Endothelial cell of umbilical vein (primary cell): Measurements from ENCODE around the gene CFL2. TPM values are rescaled to one million over a fixed set of nuclear protein-coding genes. Genes with fewer than 3 reads are reported as not detected.

ENCODE experiments used
- BruUV-seq: library from RNA; stranded (reverse); fragments of 400-500 nt; replicated peaks from 2 replicates; lab custom pipeline; 2021; lab: Mats Ljungman, UMichigan
- CTCF ChIA-PET: fragments of 300-600, 350-600 bp; sonication (Branson Sonifier 250); formaldehyde crosslinking; loops from one replicate; lab custom pipeline; 2021; ENCODE audit warnings: antibody characterized with exemption, inconsistent platforms; lab: Charles Lee
- POLR2A ChIA-PET: fragments of 300-600, 350-600 bp; sonication (Branson Sonifier 250); formaldehyde crosslinking; loops from one replicate; lab custom pipeline; 2021; ENCODE audit warnings: antibody characterized with exemption, inconsistent platforms; lab: Charles Lee
- DNase-seq: peaks from one replicate; pipeline ENCODE4 v3.0.0-alpha.2; 2011; ENCODE audit warnings: low read depth, low spot score
- FAIRE-seq: peaks from 2 replicates; lab custom pipeline; 2011; peaks lifted over from hg19 to GRCh38; lab: Jason Lieb, UNC
- H2AFZ ChIP-seq: 2 replicates; pipeline ENCODE4 v1.6.0; 2012; ENCODE audit warnings: low read depth, low read length, control low read depth, inconsistent platforms
- H3K27ac ChIP-seq: 2 replicates; pipeline ENCODE4 v1.5.1; 2011; ENCODE audit warnings: low read depth, mild to moderate bottlenecking, control low read depth, low read length, moderate library complexity; ENCODE audit not compliant: insufficient read depth
- H3K27me3 ChIP-seq, 2 experiments: 2 replicates each; pipeline versions ENCODE4 v1.6.0 to v1.6.1; 2011; ENCODE audit warnings: low read length in 2 of 2, mixed read lengths in 1 of 2; ENCODE audit not compliant: control insufficient read depth in 2 of 2, insufficient read depth in 2 of 2
- H3K36me3 ChIP-seq, 2 experiments: 2 replicates in 1 of 2; 3 replicates in 1 of 2; pipeline ENCODE4 v1.5.1; 2011; ENCODE audit warnings: low read length in 2 of 2, mild to moderate bottlenecking in 1 of 2, moderate library complexity in 1 of 2; ENCODE audit not compliant: control insufficient read depth in 2 of 2, insufficient read depth in 2 of 2; ENCODE audit errors: extremely low read depth in 1 of 2
- H3K4me1 ChIP-seq: 3 replicates; pipeline ENCODE4 v1.5.1; 2011; ENCODE audit warnings: mild to moderate bottlenecking, low read length; ENCODE audit not compliant: control insufficient read depth, insufficient read depth; ENCODE audit errors: extremely low read depth
- H3K4me2 ChIP-seq: 2 replicates; pipeline ENCODE4 v1.6.1; 2011; ENCODE audit warnings: low read length, control low read depth, mixed read lengths; ENCODE audit not compliant: insufficient read depth
- H3K4me3 ChIP-seq, 3 experiments: fragments of 200-600 bp in 1 of 3; sonication (generic), shearing (Covaris generic) in 1 of 3; replicated peaks in 1 of 3; 2 replicates each; pipeline ENCODE4 v1.5.1; 2011 to 2016; ENCODE audit warnings: control low read depth in 3 of 3, low read length in 3 of 3, mild to moderate bottlenecking in 2 of 3, inconsistent platforms in 1 of 3, low read depth in 1 of 3, moderate library complexity in 1 of 3; ENCODE audit not compliant: insufficient read depth in 1 of 3
- H3K79me2 ChIP-seq: 2 replicates; pipeline ENCODE4 v1.6.0; 2012; ENCODE audit warnings: low read length, inconsistent platforms; ENCODE audit not compliant: control insufficient read depth, insufficient read depth
- H3K9ac ChIP-seq: replicated peaks from 2 replicates; pipeline ENCODE3; 2011; ENCODE audit warnings: low read length, control low read depth; ENCODE audit not compliant: insufficient read depth; ENCODE audit errors: extremely low read depth
- H3K9me1 ChIP-seq: replicated peaks from 3 replicates; pipeline ENCODE4 v1.6.0; 2011; ENCODE audit warnings: mild to moderate bottlenecking, low read length; ENCODE audit not compliant: control insufficient read depth, insufficient read depth; ENCODE audit errors: extremely low read depth
- H3K9me3 ChIP-seq: replicated peaks from 2 replicates; pipeline ENCODE4 v1.5.1; 2012; ENCODE audit warnings: low read length, inconsistent platforms; ENCODE audit not compliant: control insufficient read depth, insufficient read depth
- H4K20me1 ChIP-seq: replicated peaks from 2 replicates; pipeline ENCODE3; 2011; ENCODE audit warnings: mild to moderate bottlenecking, low read length; ENCODE audit not compliant: control insufficient read depth, insufficient read depth; ENCODE audit errors: extremely low read depth
- EZH2 ChIP-seq: IDR thresholded peaks from 2 replicates; pipeline ENCODE4 v1.6.1; 2012; ENCODE audit warnings: borderline replicate concordance, low read depth, mild to moderate bottlenecking, moderate library complexity, low read length, inconsistent platforms; ENCODE audit not compliant: severe bottlenecking
- FOS ChIP-seq: IDR thresholded peaks from 2 replicates; pipeline ENCODE4 v1.6.1; 2011; ENCODE audit warnings: mild to moderate bottlenecking, low read length, moderate library complexity, borderline replicate concordance; ENCODE audit not compliant: insufficient read depth
- GATA2 ChIP-seq: IDR thresholded peaks from 2 replicates; pipeline ENCODE4 v1.7.0; 2011; ENCODE audit warnings: low read depth, mild to moderate bottlenecking, moderate library complexity, mixed read lengths, low read length; ENCODE audit not compliant: insufficient read length, insufficient read depth
- JUN ChIP-seq: IDR thresholded peaks from 2 replicates; pipeline ENCODE4 v1.6.1; 2011; ENCODE audit warnings: borderline replicate concordance, low read depth; ENCODE audit not compliant: insufficient read length, insufficient read depth
- MAX ChIP-seq: IDR thresholded peaks from 2 replicates; pipeline ENCODE4 v1.6.1; 2011; ENCODE audit not compliant: insufficient read depth, insufficient read length
- MYC ChIP-seq: IDR thresholded peaks from one replicate; pipeline ENCODE4 v1.6.1; 2011; ENCODE audit warnings: mild to moderate bottlenecking, low read depth, low read length
- POLR2A ChIP-seq: IDR thresholded peaks from 2 replicates; pipeline ENCODE4 v1.6.1; 2012; ENCODE audit warnings: low read depth, mild to moderate bottlenecking, control low read depth, low read length
- POLR2AphosphoS5 ChIP-seq: IDR thresholded peaks from 2 replicates; pipeline ENCODE4 v1.6.1; 2012; ENCODE audit warnings: low read depth, mild to moderate bottlenecking, control low read depth, low read length, moderate library complexity; ENCODE audit not compliant: insufficient read depth
- dilution Hi-C: fragments of 300-500 bp; cut with MboI; formaldehyde crosslinking; loops from one replicate; pipeline ENCODE4 v1.15.0; 2019; ENCODE audit warnings: low sequenced_read_pairs; ENCODE audit not compliant: extremely low pct_ligation_motif_present
- intact Hi-C: fragments of 100-400 bp; cut with micrococcal nuclease; formaldehyde crosslinking; loops from one replicate; pipeline ENCODE4 v1.10.0; 2022
- polyA plus RNA-seq, 4 experiments: library from polyadenylated mRNA; depleted of rRNA in 3 of 4; stranded (reverse) in 3 of 4; unstranded in 1 of 4; fragments of >200 nt; gene quantifications; 2 replicates each; pipeline versions ENCODE4 v1.2.1 to v1.2.3, GENCODE V29; 2011 to 2012; ENCODE audit warnings: missing spikeins in 1 of 4
- total RNA-seq: library from RNA; stranded (reverse); gene quantifications from 2 replicates; pipeline ENCODE4 v1.2.3, GENCODE V29; 2021
- TF ChIP-seq, protein P1 (sequence below), 2 donors: IDR thresholded peaks; 1 replicate in 1 of 2; 2 replicates in 1 of 2; pipeline ENCODE4 v1.5.1; 2011; ENCODE audit warnings: low read length in 2 of 2, mild to moderate bottlenecking in 2 of 2, moderate library complexity in 2 of 2, control low read depth in 1 of 2, inconsistent platforms in 1 of 2, low read depth in 1 of 2; ENCODE audit not compliant: insufficient read depth in 1 of 2; ENCODE audit errors: extremely low read depth in 1 of 2

The CFL2 gene
- total and polyA plus RNA-seq, 2 donors (not counting 3 experiments of a cell fraction or from before 2014, with no cell fraction given) = 42.8 to 98.1 TPM

- Histone ChIP-seq H3K36me3 (no peaks in the 10 kb centered on the region), H3K9ac (peak overlapping the region; percentile 72), H3K9me1 (no peaks in the 10 kb centered on the region), H3K4me3 (no peak overlapping the region), H3K4me1 (peaks cover 12% of the 10 kb centered on the region), H3K79me2 (no peaks in the 10 kb centered on the region), H3K27me3 (no peaks in the 10 kb centered on the region), H2AFZ (peak overlapping the region; percentile 87), H3K4me2 (peak overlapping the region; percentile 78), H3K9me3 (no peaks in the 10 kb centered on the region), H3K27ac (peak overlapping the region; percentile 83), H4K20me1 (no peaks in the 10 kb centered on the region)
- ChIA-PET POLR2A (no interaction called here), CTCF (interaction anchor here (0.6 to 1.7 kb wide), 6 partner anchors 12 to 44 kb away, joined by 3 to 8 read pairs (median 4); partner anchors contain the start of gene CFL2)
- TF ChIP-seq, protein P1, sequence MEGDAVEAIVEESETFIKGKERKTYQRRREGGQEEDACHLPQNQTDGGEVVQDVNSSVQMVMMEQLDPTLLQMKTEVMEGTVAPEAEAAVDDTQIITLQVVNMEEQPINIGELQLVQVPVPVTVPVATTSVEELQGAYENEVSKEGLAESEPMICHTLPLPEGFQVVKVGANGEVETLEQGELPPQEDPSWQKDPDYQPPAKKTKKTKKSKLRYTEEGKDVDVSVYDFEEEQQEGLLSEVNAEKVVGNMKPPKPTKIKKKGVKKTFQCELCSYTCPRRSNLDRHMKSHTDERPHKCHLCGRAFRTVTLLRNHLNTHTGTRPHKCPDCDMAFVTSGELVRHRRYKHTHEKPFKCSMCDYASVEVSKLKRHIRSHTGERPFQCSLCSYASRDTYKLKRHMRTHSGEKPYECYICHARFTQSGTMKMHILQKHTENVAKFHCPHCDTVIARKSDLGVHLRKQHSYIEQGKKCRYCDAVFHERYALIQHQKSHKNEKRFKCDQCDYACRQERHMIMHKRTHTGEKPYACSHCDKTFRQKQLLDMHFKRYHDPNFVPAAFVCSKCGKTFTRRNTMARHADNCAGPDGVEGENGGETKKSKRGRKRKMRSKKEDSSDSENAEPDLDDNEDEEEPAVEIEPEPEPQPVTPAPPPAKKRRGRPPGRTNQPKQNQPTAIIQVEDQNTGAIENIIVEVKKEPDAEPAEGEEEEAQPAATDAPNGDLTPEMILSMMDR (IDR thresholded peaks at IDR 0.05; ENCODE audit: extremely low read depth in 1 of 2, insufficient read depth in 1 of 2, low read depth in 1 of 2, low read length in 2 of 2) = no peak
- TF ChIP-seq MAX (no peak), FOS (no peak), EZH2 (no peak), GATA2 (no peak), JUN (no peak), POLR2AphosphoS5 (no peak), POLR2A (no peak), MYC (no peak)
- BruUV-seq = TSS peak; percentile 54
- intact Hi-C loops (loop anchor here (1.0 to 10.0 kb wide), 3 partner anchors 14 to 106 kb away; partner anchors contain the start of gene CFL2), dilution Hi-C loops (no loop called here)
- FAIRE-seq (no peak), DNase-seq (no peak)
Observed at GRCh38 chr14:34678306-34678705, 36.1 kb downstream of the CFL2 start.
